22Rv1 (cell line): ENCODE results near the gene ACYP2.

Source experiments
- H3K27ac ChIP-seq: fragments of 450-650 bp; 2 replicates; pipeline ENCODE4 v1.5.1; 2017
- ZFX ChIP-seq: fragments of 450-650 bp; IDR thresholded peaks from 2 replicates; pipeline ENCODE4 v1.6.1; 2017; ENCODE audit warnings: antibody characterized with exemption, borderline replicate concordance
- TF ChIP-seq, protein P1 (sequence below): fragments of 450-650 bp; IDR thresholded peaks from 2 replicates; pipeline ENCODE4 v1.5.1; 2017; ENCODE audit warnings: mild to moderate bottlenecking

ACYP2 gene

DNA sequence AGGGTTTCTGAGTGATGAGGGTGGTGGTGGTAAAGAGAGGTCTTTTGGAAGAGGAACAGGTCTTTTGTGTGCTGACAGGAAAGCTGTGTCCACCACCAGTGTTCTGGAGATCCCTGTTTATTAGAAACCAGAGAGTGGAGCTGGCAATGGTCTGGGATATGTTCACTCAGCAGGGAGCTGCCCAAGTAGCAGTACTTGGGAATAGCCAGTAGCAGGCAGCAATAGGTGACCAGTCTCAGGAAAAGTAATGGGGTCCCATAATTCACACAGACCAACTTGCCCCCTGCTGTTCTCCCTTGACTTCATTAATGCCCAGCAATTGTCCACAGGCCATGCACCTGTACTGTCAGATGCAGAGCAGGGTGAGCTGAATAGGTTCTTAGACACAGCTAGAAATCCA, 138.8 kb downstream of the ACYP2 start:
- no peak for TF ChIP-seq ZFX
- TF ChIP-seq, protein P1, sequence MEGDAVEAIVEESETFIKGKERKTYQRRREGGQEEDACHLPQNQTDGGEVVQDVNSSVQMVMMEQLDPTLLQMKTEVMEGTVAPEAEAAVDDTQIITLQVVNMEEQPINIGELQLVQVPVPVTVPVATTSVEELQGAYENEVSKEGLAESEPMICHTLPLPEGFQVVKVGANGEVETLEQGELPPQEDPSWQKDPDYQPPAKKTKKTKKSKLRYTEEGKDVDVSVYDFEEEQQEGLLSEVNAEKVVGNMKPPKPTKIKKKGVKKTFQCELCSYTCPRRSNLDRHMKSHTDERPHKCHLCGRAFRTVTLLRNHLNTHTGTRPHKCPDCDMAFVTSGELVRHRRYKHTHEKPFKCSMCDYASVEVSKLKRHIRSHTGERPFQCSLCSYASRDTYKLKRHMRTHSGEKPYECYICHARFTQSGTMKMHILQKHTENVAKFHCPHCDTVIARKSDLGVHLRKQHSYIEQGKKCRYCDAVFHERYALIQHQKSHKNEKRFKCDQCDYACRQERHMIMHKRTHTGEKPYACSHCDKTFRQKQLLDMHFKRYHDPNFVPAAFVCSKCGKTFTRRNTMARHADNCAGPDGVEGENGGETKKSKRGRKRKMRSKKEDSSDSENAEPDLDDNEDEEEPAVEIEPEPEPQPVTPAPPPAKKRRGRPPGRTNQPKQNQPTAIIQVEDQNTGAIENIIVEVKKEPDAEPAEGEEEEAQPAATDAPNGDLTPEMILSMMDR, result no peak
- H3K27ac ChIP-seq, result no peak overlapping the region

DNA sequence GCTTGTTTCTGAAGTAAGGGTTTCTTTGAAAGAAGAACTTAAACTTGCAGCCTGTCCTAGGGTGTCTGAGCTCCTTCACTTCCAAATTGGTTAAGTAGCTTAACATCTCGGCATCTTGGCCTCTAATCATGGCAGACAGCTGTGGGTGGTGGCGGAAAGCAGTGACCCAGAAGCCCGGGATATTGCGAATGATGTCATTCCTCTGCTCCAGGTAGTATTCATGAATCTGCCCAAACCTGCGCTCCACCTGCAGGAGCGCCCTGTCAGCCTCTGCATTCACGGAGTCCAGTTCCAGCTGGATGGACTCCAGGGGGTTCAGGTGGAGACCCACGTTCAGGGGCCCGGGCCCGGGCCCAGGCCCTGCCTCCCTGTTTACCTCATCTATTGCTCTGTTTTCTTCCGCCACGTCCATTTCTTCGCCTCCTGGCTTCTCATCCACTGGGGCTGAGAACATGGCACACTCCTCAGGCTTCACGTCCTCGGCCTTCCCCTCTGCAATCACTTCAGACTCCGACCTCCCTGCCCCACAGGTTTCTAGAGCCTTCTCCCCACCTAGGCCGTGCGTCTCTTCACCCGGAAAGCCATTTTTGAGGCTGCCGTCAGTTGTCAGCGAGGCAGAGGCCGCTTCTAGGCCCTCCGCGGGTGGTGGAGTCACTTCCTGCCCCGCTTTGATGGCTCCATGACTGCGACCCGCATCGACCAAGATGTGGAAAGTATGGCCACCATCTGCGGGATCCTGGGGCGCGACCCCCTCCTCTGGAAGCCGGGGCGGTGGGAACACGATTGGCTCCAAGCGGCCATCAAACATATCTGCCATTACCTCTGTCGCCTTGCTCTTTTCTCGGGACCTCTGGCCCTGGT, 140.0 kb downstream of the ACYP2 start:
- no peak for TF ChIP-seq ZFX
- TF ChIP-seq, protein P1, result no peak

GRCh38 chr2:54256091-54256694, 140.8 kb downstream of the ACYP2 start, which contains the start of gene TSPYL6:
Gene TSPYL6, minus strand, starts transcription at chr2:54256229. Its CDS starts 78 bp downstream, at chr2:54256151.
- H3K27ac ChIP-seq, result no peak within 1 kb of the TSS
- TF ChIP-seq, protein P1, result no peak
- no peak for TF ChIP-seq ZFX

More for the DNA sequence above, 140.0 kb downstream of the ACYP2 start:
- no peak overlapping the region for H3K27ac ChIP-seq

- no peak for TF ChIP-seq ZFX
- TF ChIP-seq, protein P1, result no peak
- H3K27ac ChIP-seq, result no peak overlapping the region
Measured at GRCh38 chr2:54258166-54258565, 142.8 kb downstream of the ACYP2 start.

GRCh38 chr2:54259413-54260240, 144.2 kb downstream of the ACYP2 start:
- H3K27ac ChIP-seq, result no peak overlapping the region
- TF ChIP-seq ZFX, result no peak
- TF ChIP-seq, protein P1, result no peak

- TF ChIP-seq, protein P1, result no peak
- no peak for TF ChIP-seq ZFX
- no peak overlapping the region for H3K27ac ChIP-seq
Measured at GRCh38 chr2:54260241-54260595, 144.8 kb downstream of the ACYP2 start.

DNA sequence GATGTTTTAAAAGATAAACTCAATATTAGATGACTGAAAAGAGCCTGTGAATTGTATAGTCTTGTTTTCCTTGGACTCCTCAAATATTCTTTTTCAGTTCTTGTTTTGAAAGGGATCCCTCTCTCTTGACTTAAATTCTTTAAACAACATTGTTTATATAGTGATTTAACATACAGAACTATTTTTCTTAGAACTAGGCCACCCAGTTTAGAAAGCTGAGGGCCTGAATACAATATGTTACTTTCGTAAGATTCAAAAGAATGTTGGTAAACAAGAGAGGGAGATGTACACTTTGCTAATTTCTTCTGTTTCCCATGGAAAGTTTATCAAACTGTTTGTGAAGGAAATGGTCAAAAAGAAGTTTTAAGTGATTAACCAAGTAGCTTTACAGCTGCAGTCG, 146.1 kb downstream of the ACYP2 start:
- no peak overlapping the region for H3K27ac ChIP-seq
- TF ChIP-seq, protein P1, result no peak
- no peak for TF ChIP-seq ZFX
